Fibroblast of peridontal ligament (primary cell): ENCODE data around the gene TMEFF1.
"Not testable (repeated sequence)": the region's sequence is repeated elsewhere in the genome, so short reads cannot be mapped to it uniquely, and the experiment has no call there.

Experiments used
- DNase-seq: peaks from one replicate; pipeline ENCODE4 v3.0.0-alpha.2; 2010; ENCODE audit errors: extremely low read depth

TMEFF1 gene

GRCh38 chr9:100489836-100490235 is 16.9 kb downstream of the TMEFF1 start:
- DNase-seq = no peak

- DNase-seq = peak; percentile 42
Observed at GRCh38 chr9:100492952-100493351, 20.0 kb downstream of the TMEFF1 start.

- DNase-seq = peak; percentile 40
Observed at GRCh38 chr9:100498592-100498991, 25.6 kb downstream of the TMEFF1 start.

- no peak for DNase-seq
Observed at GRCh38 chr9:100499460-100499859, 26.5 kb downstream of the TMEFF1 start.

GRCh38 chr9:100499866-100500265 is 26.9 kb downstream of the TMEFF1 start:
- DNase-seq = no peak

- DNase-seq = peak; percentile 41
Observed at GRCh38 chr9:100505564-100506159, 32.7 kb downstream of the TMEFF1 start.

- DNase-seq = not testable (repeated sequence)
Observed at GRCh38 chr9:100507350-100507749, 34.4 kb downstream of the TMEFF1 start.

GRCh38 chr9:100511205-100511604 is 38.3 kb downstream of the TMEFF1 start:
- no peak for DNase-seq

GRCh38 chr9:100515578-100516494 is 42.9 kb downstream of the TMEFF1 start:
- DNase-seq = no peak

GRCh38 chr9:100521282-100521681 is 48.3 kb downstream of the TMEFF1 start:
- no peak for DNase-seq

GRCh38 chr9:100525563-100525962 is 52.6 kb downstream of the TMEFF1 start:
- DNase-seq = no peak

GRCh38 chr9:100527180-100527794 is 54.3 kb downstream of the TMEFF1 start:
- DNase-seq = not testable (repeated sequence)

- DNase-seq = peak; percentile 47
Observed at GRCh38 chr9:100534401-100534800, 61.5 kb downstream of the TMEFF1 start.

GRCh38 chr9:100540327-100540726 is 67.4 kb downstream of the TMEFF1 start:
- DNase-seq = no peak

GRCh38 chr9:100549048-100549447 is 76.1 kb downstream of the TMEFF1 start:
- no peak for DNase-seq

- peak; percentile 52 for DNase-seq
Observed at GRCh38 chr9:100554935-100555401, 82.0 kb downstream of the TMEFF1 start.

- DNase-seq = no peak
Observed at GRCh38 chr9:100555471-100555870, 82.5 kb downstream of the TMEFF1 start.

GRCh38 chr9:100557053-100557452 is 84.1 kb downstream of the TMEFF1 start:
- DNase-seq = no peak

- DNase-seq = peak; percentile 42
Observed at GRCh38 chr9:100561256-100561655, 88.3 kb downstream of the TMEFF1 start.

GRCh38 chr9:100567856-100568255 is 94.9 kb downstream of the TMEFF1 start:
- DNase-seq = no peak

GRCh38 chr9:100573655-100574260 is 100.8 kb downstream of the TMEFF1 start:
- no peak for DNase-seq

GRCh38 chr9:100575006-100575405 is 102.1 kb downstream of the TMEFF1 start:
- no peak for DNase-seq
